ENCODE measurements around the gene PET117.

- no peak for TF ChIP-seq CTCF (IDR thresholded peaks at IDR 0.05)
- no peak for TF ChIP-seq POLR2A (IDR thresholded peaks at IDR 0.05)
- no peak for TF ChIP-seq POLR2AphosphoS5 (IDR thresholded peaks at IDR 0.05; ENCODE audit: insufficient read depth in 1 of 2, low read depth in 1 of 2)
Observed at GRCh38 chr20:18164356-18164755, 26.7 kb downstream of the PET117 start.
